HG02571 (cell line): ENCODE measurements around the gene CD59.
"Not testable (repeated sequence)": the region's sequence is repeated elsewhere in the genome, so short reads cannot be mapped to it uniquely, and the experiment has no call there.

Experiments used
- ATAC-seq: cut with Tn5 transposase; IDR thresholded peaks from one replicate; pipeline ENCODE4 v1.9.1; 2021; ENCODE audit warnings: mild to moderate bottlenecking, moderate library complexity; ENCODE audit not compliant: unreplicated experiment

CD59 gene

DNA sequence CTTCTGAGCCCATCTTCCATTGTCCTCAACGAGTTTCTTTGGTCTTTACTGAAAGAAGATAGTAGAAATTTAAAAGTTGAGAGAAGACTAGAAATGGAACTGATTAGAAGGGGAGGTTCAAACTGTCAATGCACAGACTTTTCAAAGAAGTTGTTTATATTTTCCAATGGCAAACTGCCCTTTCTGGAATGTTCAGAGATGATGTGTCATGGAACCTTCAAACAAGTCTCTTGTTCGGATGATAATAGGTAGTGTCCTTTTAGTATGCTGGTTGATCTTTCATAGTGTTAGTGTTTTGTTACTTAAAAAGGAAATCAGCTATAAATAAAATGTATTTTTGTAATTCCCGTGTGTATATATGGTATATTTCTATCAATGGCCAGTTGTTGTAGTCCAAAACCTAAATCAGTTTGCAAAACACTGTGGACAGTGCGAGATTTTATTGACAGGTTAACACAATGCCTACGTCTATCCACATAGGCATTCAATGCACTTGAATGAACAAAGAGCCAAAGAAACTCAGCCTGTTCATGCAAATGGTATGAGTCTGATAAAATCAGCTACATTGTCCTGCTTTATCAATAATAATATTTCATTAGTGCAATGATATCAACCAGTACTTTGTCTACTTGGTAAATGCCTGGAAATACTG is 66.5 kb downstream of the CD59 start:
- ATAC-seq: no peak

DNA sequence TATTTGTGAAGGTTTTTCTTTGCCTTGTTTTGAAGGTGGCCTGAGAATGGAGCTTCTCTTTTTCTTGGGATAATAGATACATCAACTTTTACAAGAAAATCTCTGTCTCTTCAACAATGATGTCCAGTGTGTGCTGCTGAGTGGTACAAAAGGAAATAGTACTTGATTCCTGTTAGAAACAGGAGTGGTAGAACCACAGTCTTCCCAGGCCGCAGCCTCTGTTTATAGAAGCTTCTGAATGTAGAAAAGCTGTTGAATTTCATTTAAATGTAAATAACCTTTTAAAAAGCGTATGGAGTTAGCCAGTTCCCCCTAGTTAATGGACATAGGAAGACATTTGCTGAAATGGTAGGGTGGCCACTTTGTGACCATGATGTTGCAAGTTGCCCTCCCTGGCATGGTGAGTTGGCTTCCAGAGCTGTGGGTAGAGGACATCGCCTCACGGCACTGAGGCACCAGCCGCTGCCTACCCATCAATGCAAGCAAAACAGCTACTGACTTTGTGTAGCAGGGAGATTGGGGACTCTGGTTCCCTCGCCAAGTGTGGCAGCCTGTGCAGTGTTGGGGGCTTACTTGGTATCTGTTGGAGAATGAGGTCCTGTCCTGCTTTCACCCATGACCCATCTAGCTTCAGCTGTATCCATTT is 67.1 kb downstream of the CD59 start:
- ATAC-seq: no peak

DNA sequence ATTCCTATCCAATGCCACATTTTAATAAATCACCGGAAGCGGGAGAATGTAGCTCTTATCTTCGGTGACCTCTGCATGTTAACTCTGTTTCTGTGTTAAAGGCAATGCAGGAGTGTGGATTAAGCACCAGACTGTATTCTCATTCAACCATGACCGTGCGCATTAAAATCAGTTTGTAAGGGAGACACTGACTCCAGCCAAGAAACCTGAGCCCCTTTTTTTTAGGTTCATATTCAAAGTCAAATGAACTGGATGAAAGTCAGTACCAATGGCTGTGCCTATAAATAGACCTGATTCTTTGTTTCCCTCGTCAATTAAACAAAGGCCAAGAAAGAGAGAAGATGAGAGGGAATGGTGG is 67.8 kb downstream of the CD59 start:
- no peak for ATAC-seq

DNA sequence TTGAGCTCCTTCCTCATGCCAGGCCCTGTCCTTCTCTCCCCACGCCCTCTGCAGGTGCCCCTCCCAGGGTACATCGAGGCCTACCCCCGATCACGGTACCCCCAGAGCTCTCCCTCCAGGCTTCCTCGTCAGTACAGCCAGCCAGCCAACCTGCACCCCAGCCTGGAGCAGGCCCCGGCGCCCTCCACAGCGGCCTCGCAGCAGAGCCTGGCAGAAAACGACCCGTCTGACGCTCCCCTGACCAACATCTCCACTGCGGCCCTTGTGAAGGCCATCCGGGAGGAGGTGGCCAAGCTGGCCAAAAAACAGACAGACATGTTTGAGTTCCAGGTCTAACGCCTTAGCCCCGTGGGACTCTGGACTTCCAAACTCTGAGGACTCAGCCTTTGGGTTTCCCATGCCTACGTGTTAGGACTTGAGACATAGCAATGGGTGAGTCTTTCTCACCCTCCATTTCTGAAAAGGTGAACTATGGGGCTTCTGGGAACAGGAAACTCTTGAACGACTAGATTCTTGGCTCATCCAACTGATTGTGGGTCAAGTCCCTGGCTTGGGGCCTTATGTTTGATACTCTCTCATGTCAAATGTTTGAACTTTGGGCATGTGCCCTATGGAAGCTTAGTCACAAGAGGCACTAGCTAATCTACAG is 68.3 kb downstream of the CD59 start:
- no peak for ATAC-seq

DNA sequence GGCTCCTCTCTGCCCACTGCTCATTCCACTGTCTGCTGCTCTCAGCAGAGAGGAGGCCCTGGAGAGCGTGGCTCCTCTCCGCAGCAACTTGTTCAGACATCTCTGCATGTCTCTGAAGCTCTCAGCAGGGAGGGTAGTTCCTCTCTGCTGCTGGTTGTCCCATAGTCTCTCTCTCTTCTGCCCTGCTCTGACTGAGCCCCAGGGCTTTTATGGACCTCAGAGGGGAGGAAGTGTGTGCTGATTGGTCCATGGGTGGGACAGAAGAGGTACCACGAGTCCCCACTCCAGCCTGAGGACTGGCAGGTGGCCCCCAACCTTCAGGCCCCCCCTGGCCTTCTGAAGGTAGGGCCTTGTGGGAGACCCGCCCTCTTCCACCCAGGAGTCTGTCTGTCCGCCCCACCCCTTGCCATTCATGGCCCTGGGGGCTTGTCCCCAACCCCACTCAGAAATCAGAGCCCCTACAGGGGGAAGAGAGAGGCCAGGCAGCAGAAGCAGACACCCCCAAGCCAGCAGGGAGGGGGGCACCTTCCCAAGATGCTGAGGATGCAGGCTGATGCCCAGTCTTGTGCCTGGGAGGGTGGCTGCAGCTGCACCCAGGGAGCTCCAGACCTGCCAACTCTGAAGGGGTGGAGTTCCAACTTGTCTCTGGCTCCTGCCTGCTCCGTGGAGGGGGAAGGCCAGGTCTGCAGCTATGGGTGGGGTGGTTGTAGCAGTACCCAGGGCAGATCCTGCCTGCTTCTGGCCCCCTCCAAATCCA is 70.7 kb downstream of the CD59 start:
- no peak for ATAC-seq

DNA sequence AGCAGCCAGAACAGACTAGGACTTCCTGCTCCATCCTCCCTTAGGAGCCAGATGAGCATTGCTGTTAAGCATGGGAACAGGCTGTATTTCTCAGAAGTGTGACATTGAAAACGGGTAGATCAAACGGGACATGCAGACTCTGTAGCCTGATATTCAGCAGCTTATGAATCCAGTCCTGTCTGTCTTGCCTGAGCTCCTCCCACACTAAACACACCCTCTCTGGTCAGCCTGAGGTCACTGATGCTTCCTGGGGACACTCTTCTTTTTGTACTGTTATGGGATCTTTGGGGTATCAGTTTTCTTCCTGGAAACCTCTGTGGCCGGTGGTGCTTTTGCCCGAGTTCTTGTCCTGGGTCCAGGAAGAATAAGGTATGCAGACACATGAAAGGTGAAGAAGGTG is 71.4 kb downstream of the CD59 start:
- no peak for ATAC-seq

DNA sequence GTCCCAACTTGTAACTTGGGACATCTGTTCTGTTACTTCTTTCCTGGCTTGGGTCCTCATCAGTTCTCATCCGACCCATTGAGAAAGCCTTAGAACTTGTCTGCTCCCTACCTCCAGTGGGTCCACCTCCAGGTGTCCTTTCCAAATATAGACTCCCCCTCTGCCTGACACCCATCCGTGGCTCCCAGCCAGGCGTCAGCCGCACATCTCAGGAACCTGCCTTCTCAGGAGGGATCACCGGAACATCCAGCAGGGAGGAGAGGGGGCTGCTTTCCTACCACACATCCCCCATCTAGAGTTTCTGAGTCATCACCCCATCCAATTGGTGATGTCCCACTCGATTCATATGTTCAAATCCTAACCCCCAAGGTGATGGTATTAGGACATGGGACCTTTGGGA is 72.1 kb downstream of the CD59 start:
- no peak for ATAC-seq

DNA sequence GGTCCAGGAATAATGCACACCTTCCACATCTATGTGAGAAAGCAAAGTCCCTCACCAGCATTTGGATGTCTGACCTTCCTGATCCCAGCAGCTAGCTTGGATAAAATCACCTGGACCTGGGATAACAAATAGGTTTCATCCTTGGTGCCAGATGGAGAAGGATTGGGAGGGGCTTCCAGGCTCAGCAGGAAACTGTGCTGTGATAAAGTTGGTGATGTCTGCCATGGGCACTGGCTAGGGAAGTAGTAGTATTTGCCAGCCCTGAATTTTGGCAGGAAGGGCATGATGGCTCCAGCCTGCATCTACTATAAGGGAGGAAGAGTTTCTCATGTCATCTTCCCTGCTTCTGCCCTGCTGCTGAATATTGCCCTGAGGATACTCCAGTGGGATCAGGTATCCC is 73.1 kb downstream of the CD59 start:
- ATAC-seq: no peak

DNA sequence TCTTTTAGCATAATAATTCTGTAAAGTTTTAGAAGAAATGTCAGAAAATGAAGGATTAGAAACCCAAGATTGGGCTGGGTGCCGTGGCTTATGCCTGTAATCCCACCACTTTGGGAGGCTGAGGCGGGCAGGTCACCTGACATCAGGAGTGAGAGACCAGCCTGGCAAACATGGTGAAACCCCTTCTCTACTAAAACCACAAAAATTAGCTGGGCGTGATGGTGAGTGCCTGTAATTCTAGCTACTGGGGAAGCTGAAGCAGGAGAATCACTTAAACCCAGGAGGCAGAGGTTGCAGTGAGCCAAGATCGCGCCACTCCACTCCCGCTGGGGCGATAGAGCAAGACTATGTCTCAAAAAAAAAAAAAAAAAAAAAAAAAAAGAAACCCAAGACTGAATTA is 74.7 kb downstream of the CD59 start:
- ATAC-seq: not testable (repeated sequence)

DNA sequence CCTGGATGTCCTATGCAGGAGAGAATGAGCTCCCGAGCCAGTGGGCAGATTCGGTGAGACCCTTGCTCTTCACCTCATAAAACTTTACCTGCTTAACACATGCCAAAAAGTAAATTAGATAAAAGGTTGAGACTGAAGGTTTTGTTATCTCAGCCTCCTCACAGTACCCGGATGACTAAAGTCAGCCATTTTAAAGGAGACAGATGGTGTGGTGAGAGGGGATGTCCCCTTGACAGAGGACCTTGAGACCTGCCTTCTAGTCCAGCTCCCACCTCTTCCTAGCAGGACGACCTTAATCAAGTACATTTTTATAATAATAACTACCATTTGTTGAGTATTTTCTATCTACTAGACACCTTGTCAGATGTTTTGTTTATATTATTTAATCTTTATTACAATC is 75.3 kb downstream of the CD59 start:
- ATAC-seq: no peak

DNA sequence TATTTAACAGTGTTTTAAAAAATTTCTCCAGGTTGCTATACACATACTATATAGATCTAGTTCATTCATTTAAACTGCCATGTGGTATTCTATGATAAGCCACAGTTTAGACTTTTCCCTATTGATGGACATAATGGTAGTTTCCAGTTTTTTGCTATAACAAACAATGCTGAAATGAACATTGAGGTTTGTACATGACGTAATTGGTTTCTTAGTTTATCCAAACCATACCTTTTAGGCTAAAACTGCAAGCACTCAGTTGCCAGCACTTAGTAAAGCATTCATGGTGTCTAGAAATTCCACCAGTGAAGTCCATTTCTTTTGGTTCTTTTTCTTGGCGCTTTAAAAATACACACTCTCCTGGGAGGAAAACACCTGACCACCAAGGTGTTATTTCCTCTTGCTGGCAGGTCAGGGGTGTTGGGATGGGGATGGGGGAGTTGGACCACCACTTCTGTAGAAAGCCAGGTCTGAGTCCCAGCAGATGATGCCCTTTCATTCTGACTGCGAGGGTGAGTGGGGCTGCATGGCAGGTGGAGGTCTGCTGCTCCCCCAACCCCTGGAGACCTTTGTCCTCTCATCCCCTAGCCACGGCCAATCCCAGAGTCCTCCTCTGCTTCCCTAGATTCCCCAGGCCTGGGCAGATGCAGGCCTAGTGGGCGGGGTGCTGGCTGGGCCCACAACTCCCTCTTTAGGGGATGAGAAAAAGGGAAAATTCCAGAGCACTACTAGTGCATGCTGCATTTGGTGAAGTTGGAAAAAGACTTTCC is 76.7 kb downstream of the CD59 start:
- no peak for ATAC-seq

DNA sequence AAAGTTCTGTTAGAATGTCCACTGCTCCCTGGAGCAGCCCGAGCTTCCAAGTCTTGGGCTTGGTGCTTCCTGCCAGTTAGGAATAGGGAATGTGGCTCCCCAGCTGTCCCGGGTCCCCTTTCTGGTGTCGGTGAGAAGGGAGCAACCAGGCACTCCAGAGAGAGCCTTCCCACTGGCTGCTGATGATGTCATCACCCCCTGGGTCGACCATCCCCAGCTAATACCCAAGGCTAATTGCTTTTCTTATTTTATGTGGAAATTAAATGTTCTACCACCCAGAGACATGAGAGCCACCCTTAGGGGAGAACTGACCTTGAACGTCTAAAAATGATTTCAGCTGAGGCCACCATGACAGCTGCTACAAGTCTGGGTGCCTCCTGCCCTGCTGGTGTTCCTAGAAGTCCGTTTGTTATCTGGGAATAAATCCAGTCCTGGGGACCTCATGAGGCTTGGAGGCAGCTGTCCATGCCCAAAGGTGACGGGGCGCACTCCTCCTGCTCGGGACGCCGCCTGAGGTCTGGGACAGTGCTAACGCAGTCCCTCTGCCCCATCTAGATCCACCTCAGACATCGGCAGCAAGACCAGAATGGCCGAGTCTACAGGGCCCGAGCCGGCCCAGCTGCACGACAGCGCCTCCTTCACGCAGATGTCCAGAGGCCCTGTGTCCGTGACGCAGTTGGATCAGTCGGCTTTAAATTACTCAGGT is 77.9 kb downstream of the CD59 start:
- ATAC-seq: no peak

DNA sequence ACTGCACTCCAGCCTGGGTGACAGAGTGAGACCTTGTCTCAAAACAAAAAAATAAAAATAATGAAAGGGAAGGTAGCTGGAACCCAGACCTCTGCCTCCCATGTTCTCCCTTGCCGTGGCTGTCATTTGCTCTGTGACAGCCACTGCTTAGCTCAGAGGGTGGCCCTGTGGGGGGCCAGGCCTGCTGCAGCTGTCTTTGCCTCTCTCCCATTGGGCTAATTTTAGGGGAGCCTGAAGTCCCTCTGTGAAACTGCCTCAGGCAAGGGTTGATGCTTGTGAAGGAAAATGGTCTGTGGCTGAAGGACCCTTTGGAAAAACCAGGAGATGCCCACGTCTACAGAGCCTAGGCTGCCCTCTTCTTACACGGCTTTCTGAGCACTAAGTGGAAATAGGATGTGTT is 78.5 kb downstream of the CD59 start:
- ATAC-seq: no peak

DNA sequence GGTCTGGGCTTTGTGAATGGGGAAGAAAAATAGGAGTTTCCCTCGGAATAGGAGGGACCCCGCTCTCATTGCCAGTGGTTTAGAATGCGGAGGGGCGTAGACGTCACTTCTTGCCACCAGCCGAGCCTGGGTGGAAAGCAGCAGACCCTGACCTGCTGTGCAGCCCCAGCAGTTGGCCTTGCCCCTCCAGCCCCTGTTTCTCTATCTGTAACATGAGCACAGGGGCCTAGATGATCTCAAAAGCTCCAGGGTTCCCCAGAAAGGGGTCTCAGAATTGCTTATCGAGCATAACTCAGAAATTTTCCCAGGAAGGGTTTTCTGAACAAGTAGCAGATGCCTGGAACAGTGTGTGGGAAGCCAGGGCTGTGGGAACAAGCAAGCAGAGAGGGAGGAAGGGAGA is 79.5 kb downstream of the CD59 start:
- ATAC-seq: no peak

DNA sequence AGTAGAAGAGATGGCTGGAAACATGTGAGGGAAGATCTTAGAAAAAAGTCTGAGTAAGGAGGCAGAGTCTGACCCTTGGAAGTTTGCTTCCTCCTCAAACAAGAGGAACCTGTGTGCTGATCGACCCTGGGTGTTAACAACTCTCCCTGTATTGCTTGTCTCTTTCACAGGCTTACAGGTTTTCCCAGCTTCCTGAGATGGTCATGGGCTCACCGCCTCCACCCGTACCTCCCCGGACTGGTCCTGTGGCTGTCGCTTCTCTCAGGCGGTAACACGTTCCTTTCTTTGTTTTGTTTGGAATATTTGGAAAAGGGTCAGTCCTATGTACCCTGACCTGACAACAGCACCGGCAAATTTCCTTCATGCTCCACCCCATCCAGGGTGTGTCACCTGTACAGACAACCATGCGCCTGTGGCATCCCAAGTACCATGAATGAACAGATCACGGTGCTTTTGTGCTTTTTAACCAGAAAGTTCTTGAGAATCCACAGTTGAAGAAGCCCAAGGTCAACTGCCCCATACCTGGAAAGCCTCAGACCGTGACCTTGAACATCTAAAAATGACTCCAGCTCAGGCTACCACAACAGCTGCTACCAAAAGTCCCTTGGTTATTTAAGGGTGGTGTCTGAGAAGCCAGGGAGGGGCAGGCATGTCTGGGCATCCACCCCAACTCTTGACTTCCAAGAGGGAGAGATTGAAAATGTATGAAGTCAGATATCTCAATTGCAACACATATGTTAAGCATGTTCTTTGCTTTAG is 80.2 kb downstream of the CD59 start:
- peak; percentile 72 for ATAC-seq

DNA sequence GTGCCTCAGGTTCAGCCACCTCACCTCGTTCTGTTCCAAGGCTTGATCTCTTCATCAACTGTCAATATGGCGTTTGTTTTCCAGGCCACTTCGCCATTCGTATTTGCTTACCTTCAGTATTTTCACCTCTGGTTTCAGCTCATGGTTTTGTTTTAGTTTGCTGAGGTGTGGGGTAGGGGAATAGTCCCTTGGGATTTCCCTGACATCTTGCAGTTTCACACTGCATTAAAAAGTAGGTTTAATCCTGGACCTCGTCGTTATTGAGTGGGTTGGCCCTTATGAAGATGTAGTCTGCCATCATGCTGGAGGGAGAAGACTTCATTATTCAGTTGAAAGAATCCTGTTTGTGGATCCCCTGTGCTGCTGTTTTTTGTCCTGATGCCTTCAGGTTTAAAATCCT is 81.6 kb downstream of the CD59 start:
- no peak for ATAC-seq
